ENCODE data around the gene PITPNC1.

PITPNC1 gene

DNA sequence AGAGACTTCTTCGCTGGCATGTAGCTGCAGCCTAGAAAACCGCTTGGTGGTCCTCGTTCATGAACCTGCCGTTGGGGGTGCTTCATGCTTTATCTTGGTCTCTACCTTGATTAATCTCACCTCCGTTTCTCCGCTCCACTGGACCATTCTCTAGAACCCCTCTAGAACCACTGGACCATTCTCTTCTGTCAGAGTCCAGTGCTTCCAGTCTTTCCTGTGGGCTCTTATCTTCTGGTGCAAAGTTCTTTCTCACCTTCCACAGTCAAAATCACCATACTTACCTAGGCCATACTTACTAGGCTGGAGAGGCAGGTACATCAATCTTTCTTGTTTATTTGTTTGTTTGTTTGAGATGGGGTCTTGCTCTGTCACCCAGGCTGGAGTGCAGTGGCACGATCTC is 71.4 kb downstream of the PITPNC1 start:
- DNase-seq, result no peak
- intact Hi-C loops (cut with DNase I; ENCODE audit: low total_unique reads), result no loop called here
- Histone ChIP-seq H3K27ac (no peak overlapping the region), H3K4me3 (no peak overlapping the region), H3K36me3 (no peaks in the 10 kb centered on the region), H3K27me3 (no peaks in the 10 kb centered on the region), H3K4me1 (peaks cover 0 to 6% (median 0%) of the 10 kb centered on the region in 4 donors), H3K9me3 (no peaks in the 10 kb centered on the region)
- TF ChIP-seq, protein P1, sequence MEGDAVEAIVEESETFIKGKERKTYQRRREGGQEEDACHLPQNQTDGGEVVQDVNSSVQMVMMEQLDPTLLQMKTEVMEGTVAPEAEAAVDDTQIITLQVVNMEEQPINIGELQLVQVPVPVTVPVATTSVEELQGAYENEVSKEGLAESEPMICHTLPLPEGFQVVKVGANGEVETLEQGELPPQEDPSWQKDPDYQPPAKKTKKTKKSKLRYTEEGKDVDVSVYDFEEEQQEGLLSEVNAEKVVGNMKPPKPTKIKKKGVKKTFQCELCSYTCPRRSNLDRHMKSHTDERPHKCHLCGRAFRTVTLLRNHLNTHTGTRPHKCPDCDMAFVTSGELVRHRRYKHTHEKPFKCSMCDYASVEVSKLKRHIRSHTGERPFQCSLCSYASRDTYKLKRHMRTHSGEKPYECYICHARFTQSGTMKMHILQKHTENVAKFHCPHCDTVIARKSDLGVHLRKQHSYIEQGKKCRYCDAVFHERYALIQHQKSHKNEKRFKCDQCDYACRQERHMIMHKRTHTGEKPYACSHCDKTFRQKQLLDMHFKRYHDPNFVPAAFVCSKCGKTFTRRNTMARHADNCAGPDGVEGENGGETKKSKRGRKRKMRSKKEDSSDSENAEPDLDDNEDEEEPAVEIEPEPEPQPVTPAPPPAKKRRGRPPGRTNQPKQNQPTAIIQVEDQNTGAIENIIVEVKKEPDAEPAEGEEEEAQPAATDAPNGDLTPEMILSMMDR (IDR thresholded peaks at IDR 0.05), result no peak

DNA sequence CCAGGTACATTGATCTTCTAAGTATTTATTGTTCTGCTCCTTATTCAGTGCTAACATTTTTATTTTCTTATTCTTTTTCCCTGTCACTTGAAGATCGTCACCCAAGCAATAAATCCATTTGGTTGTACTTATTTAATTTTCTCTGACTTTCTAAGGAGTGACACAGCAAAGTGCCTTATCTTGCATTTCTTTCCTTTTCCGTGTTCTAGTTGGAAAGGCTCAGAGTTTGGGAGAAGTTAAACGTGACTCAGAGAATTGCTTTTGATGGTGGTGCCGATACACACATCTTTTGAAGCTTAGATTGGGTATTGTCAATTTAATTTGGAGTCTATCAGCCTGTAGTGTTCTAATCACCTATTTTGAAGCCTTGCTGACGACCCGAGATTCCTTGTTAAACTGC is 72.0 kb downstream of the PITPNC1 start:
- no peaks in the 10 kb centered on the region for H3K9me3 ChIP-seq
- DNase-seq, result no peak
- H3K27ac ChIP-seq, result no peak overlapping the region
- intact Hi-C loops (cut with DNase I; ENCODE audit: low total_unique reads), result no loop called here
- H3K4me3 ChIP-seq, result no peak overlapping the region
- peaks cover 0 to 6% (median 0%) of the 10 kb centered on the region in 4 donors for H3K4me1 ChIP-seq
- H3K36me3 ChIP-seq, result no peaks in the 10 kb centered on the region
- no peaks in the 10 kb centered on the region for H3K27me3 ChIP-seq
- TF ChIP-seq, protein P1 (IDR thresholded peaks at IDR 0.05), result no peak

DNA sequence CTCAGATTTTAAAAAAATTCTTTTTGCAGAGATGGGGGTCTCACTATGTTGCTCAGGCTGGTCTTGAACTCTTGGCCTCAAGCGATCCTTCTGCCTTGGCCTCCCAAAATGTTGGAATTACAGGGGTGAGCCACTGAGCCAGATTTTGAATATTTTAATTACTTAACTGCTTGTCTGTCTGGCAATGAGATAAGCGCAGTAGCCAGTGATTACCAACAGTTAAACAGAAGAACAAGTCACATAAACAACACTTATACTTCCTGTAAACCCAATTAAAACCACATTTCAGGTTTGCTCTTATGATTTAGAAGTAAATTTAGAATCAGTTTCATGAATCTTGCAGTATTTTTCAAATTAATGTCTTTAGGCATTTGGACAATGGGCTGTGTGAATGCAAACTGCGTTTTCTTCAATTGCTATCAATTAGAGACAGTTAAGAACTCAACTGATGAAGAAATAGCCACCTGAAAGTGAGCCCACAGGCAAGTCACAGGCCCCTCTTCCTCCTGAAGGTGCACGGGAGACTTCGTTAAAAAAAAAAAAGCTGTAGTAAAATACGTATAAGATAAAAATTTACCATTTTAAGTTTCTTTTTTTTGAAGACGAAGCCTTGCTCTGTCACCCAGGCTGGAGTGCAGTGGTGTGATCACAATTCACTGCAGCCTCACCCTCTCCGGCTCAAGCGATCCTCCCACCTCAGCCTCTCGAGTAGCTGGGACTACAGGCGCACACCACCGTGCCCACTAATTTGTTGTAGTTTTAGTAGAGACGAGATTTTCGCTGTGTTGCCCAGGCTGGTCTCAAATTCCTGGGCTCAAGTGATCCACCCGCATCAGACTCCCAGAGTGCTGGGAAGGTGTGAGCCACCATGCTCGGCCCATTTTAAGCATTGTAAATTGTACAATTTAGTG is 73.0 kb downstream of the PITPNC1 start:
- no peaks in the 10 kb centered on the region for H3K36me3 ChIP-seq
- no peaks in the 10 kb centered on the region for H3K4me1 ChIP-seq
- intact Hi-C loops (cut with DNase I; ENCODE audit: low total_unique reads), result loop anchor here (10.0 kb wide), 1 partner anchor 95 kb away; no protein-coding TSS in a partner anchor
- no peak for DNase-seq
- H3K9me3 ChIP-seq, result no peaks in the 10 kb centered on the region
- H3K4me3 ChIP-seq, result no peak overlapping the region
- no peaks in the 10 kb centered on the region for H3K27me3 ChIP-seq
- H3K27ac ChIP-seq, result no peak overlapping the region
- TF ChIP-seq, protein P1 (IDR thresholded peaks at IDR 0.05), result no peak

DNA sequence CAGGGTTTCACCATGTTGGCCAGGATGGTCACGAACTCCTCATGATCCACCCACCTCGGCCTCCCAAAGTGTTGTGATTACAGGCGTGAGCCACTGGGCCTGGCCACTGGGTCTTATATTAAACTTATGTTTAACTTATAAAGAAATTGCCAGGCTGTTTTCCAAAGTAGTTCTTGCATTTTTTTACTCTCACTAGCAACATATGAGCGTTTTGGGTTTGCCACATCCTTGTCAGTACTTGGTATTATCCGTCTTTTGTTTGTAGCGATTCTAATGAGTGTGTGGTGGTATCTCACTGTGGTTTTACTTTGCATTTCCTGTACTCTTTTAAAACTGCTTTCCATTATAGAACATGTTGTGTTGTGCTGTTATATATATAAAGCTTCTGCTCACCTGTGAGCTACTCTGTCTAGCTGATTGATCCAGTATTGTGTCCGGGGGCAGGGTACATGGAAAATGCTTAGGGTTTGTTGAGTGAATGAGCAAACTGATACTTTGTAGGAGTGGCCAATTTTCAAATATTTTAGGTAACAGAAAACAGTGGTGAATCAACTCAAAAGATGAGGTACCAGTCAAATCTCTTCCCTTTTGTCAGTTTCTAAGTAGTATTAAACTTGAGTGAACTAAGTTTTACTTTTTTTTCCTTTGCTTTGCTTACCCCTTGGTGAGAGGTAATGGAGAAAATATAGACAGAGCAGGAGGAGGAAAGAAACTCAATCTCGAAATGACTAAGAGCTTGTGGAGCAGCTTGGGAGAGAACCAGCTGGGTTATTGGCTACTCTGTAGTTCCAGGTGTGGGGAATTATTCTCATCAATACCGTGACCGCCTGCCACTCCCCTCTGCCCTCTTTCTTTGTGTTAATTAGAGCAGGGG is 75.8 kb downstream of the PITPNC1 start:
- Histone ChIP-seq H3K27ac (no peak overlapping the region), H3K9me3 (no peaks in the 10 kb centered on the region), H3K36me3 (no peaks in the 10 kb centered on the region), H3K4me1 (no peaks in the 10 kb centered on the region), H3K4me3 (no peak overlapping the region), H3K27me3 (no peaks in the 10 kb centered on the region)
- TF ChIP-seq, protein P1 (IDR thresholded peaks at IDR 0.05), result no peak
- no peak for DNase-seq
- intact Hi-C loops (cut with DNase I; ENCODE audit: low total_unique reads), result loop anchor here (10.0 kb wide), 1 partner anchor 92 kb away; no protein-coding TSS in a partner anchor

DNA sequence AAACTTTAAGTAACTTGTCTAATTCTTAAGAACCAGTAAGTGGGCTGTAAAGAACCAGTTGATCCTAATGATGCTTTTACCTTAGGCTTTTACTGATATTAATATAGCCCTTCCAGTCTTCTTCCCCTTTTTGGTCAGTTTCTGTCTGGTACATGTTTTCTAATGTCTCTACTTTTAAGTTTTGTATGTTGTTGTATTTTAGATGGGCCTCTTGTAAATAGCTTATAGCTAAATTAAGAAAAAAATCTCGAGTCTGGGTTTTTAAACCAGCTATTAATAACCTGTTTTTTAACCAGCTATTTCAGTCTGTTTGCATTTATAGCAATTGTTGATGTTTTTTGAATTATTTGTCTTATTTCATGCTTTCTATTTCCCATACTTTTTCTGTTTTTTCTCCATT is 79.0 kb downstream of the PITPNC1 start:
- TF ChIP-seq, protein P1 (IDR thresholded peaks at IDR 0.05), result no peak
- DNase-seq, result no peak
- Histone ChIP-seq H3K4me1 (no peaks in the 10 kb centered on the region), H3K36me3 (no peaks in the 10 kb centered on the region), H3K4me3 (no peak overlapping the region), H3K27me3 (no peaks in the 10 kb centered on the region), H3K27ac (no peak overlapping the region), H3K9me3 (no peaks in the 10 kb centered on the region)
- intact Hi-C loops (cut with DNase I; ENCODE audit: low total_unique reads), result loop anchor here (10.0 kb wide), 1 partner anchor 89 kb away; no protein-coding TSS in a partner anchor
